ENCODE data around the gene NABP2.

GRCh38 chr12:56231184-56231582, 7.0 kb downstream of the NABP2 start:
- TF ChIP-seq, protein P1, sequence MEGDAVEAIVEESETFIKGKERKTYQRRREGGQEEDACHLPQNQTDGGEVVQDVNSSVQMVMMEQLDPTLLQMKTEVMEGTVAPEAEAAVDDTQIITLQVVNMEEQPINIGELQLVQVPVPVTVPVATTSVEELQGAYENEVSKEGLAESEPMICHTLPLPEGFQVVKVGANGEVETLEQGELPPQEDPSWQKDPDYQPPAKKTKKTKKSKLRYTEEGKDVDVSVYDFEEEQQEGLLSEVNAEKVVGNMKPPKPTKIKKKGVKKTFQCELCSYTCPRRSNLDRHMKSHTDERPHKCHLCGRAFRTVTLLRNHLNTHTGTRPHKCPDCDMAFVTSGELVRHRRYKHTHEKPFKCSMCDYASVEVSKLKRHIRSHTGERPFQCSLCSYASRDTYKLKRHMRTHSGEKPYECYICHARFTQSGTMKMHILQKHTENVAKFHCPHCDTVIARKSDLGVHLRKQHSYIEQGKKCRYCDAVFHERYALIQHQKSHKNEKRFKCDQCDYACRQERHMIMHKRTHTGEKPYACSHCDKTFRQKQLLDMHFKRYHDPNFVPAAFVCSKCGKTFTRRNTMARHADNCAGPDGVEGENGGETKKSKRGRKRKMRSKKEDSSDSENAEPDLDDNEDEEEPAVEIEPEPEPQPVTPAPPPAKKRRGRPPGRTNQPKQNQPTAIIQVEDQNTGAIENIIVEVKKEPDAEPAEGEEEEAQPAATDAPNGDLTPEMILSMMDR (IDR thresholded peaks at IDR 0.05 in 8 of 11, conservative IDR thresholded peaks at IDR 0.05 in 3 of 11): no peak
- no peak for TF ChIP-seq POLR2A (IDR thresholded peaks at IDR 0.05)
